Suppressor macrophage treated with lipopolysaccharide for 1 hour (primary cell): ENCODE measurements around the gene JHY.

Source experiments
- DNase-seq, 3 donors: peaks; one replicate each; pipeline ENCODE4 v3.0.0-alpha.2; 2020 to 2022

JHY gene

DNA sequence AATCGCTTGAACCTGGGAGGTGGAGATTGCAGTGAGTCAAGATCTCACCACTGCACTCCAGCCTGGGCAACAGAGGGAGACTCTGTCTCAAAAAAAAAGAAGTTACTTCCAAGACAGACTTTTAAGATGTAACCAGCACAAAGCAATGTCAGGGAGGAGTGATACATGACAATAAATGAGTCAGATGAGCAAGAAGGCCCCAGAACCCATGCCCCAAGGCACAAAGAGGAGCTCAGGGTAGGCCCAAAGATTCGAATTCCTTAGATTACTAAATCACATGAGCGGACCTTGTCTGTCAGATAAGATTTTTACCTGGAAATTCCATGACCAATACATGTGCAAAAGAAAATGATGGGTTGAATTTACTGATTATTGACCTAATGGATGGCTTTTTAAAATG lies 10.5 kb upstream of the JHY start:
- DNase-seq = no peak

GRCh38 chr11:122874991-122875390 lies 7.6 kb upstream of the JHY start:
- no peak for DNase-seq

GRCh38 chr11:122877732-122878131 lies 4.8 kb upstream of the JHY start:
- DNase-seq = peak in 1 of 3 donors; percentile 36

DNA sequence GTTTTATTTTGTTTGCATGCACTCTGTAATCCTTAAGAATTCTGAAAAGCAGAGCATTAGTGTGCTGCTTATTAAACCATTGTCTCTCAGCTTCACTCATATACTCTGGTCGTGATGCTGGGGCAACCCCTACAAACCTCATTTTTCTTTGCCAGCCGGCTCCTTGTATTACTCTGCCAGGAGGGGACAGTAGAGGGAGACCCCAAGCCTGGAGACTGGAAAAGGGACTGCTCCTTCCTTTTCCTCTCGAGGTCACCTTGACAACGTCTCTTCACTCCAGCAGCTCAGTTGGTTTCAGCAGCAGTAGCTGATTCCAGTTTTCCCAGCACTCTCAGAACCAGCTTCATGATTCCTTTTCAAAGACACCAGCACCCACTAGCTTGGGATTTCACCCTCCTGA lies 2.8 kb upstream of the JHY start:
- DNase-seq = no peak

DNA sequence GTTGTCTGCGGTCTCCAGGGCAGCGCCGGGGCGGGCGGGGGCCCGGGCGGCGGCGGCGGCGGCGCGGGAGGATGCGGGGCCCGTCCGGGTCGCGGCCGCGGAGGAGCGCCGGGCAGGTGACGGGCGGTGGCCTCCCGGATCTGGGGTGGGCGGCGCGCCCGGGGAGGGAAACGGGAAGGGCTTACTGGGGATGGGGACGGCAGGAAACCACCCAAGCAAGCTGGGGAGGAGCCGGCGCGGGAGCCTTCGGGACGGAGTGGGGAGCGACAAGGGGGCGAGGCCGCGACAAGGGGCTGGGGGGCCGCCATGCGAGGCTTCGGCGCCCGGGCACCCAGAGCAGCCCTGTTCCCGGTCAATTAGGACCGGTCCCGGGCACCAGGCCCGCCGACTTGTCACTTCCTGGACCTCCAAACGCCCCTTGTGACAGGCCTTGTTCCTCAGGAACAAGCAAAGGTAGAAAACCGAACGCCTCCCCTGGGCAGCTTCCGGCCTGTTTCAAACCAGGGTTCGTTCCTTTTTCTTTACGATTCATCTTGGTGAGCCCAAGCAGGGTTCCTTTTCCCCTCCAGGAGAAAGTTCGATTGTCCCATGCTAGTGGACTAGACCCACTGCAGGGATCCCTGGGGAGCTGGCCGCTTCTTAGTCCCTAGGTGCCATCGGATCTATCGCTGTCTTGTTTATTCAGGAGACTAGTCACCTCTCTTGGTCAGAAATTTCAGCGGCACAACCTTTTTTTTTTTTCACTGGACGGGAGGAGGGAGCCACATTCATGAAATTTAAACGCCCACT lies 492 bp downstream of the JHY start:
- peak; percentile 62 to 74 (median 67) for DNase-seq

DNA sequence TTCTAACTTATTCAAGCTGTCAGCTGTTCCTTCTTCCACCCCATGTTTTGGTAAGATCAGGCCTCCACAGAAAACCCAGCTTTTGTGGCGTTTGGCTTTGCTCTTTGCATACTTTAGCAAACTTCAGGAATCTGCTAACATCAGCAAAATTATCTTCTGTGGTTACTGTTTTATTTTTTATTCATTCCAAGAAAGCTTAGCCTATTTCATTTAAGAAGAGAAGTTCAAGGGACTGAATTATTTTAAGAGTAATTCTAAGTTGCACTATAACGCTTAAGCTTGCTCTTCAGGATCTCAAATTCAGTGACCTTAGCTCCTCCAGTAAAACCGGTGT lies 1.1 kb downstream of the JHY start:
- no peak for DNase-seq

- no peak for DNase-seq
These were observed 5.6 kb downstream of the JHY start for GRCh38 chr11:122888162-122888561.

GRCh38 chr11:122893131-122893530 lies 10.6 kb downstream of the JHY start:
- peak; percentile 4 to 39 (median 23) for DNase-seq

DNA sequence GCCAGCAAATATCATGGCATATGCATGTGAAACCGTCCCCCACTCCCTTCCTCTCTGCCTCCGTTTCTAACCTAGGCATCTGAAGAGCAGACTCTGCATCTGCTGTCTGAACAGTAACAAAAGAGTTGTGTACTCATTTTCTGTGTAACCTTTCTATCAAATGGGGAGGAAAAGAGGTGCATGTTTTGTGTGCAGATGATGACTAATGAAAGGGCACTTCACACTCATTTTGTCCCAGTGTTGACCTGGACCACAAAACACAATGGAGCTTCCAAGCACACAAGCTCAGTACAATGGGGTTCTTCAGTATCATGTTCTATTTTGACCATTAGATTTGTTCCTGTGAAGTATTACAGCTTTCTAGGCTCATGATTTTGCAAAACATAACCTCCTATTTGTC lies 13.0 kb downstream of the JHY start:
- no peak for DNase-seq

- DNase-seq = no peak
These were observed 15.1 kb downstream of the JHY start for GRCh38 chr11:122897606-122898210.

GRCh38 chr11:122898799-122899198 lies 16.2 kb downstream of the JHY start:
- DNase-seq = no peak

DNA sequence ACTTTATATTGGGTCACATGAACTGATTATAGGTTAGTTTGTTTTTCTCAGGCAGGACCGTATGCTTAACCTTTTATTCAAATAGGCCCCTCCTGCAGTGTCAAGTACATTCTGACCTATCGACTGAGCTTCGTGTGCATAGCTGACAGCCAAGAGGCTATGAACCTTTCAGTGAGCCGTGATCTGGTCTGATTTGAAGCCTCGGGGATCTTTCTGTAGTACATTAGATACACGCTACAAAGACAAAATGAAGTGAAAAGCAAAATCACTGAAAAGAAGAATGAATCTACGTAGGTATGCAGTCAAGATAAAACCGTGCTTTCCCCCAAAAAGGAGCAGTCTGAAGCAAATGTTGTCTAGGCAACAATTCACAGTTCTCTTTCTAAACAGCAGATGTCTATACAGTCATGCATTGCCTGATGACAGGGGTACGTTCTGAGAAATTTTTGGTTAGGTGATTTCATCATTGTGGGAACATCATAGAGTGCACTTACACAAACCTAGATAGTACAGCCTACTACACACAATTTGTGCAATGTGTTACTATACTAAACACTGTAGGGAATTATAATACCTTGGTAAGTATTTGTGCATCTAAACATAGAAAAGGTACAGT lies 18.1 kb downstream of the JHY start:
- peak in 2 of 3 donors; percentile 29 to 40 for DNase-seq

GRCh38 chr11:122902951-122903350 lies 20.4 kb downstream of the JHY start:
- DNase-seq = no peak

DNA sequence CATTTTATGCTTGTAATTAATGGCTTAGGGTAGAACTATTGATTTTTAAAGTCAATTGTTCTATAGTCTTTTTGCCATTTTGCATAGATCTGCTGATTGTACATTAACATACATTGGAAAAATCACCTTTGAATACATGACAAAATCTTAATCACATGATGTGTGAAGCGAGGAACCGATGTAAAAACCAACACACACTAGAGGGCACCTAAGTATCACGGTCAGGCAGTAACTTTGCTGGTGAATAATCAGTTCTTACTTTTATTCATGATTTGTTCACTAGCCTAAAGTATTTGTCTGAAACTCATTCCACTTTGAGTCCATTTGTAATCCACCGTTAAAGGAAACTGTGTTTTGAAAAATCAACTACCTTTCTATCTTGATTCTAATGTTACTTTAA lies 28.2 kb downstream of the JHY start:
- DNase-seq = peak; percentile 20 to 45 (median 37)

DNA sequence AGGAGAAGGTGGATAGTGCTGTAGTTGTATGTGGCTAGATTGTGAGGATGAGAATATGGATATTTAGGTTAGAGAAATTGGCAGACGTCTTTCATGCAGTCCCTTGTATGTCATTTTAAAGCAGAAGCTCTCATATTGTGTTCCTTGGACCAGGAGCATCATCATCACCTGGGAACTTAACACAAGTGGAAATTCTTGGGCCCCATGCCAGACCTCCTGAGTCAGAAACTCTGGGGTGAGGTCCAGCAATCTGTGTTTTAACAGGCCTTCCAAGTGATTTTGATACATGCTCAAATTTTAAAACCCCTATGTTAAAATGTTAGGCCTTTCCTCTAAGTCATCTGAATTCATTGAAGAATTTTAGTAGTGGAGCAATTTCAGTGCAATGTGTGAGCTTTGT lies 34.8 kb downstream of the JHY start:
- DNase-seq = no peak

DNA sequence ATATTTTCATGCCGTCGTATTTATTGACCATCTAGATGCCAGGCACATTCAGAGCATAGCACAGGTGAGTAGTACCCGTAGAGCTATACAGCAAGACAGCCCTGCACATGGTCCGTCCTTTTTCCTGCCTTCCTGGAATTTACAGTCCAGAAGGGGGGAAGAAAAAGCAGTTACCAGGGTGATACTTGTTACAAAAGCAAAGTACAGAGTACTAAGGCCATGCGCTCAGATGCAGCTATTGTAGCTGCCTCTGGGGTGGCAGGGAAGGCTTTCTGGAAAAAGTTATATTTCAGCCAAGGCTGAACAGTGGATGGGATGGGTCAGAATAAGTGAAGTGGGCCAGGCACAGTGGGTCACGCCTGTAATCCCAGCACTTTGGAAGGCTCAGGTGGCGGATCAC lies 36.2 kb downstream of the JHY start:
- DNase-seq = no peak

DNA sequence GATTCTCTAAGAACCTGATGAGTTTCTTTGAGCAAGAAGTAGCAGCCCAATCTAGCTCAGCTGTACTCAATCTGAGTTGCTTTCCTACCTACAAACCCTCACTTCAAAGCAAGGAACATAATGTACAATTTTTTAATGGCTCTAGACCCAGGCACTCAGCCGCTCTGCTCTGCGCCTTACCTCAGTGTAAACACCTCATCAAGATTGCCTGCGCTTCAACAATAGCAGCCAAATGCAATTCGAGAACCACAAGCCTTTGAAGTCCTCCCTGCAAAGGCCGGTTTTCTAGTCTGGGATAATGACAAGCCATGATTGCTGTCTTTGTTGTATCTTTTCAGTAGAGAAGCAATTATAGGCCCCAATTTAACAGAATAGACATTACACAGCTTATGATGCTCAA lies 38.0 kb downstream of the JHY start:
- DNase-seq = no peak

GRCh38 chr11:122922893-122923292 lies 40.3 kb downstream of the JHY start:
- DNase-seq = no peak

DNA sequence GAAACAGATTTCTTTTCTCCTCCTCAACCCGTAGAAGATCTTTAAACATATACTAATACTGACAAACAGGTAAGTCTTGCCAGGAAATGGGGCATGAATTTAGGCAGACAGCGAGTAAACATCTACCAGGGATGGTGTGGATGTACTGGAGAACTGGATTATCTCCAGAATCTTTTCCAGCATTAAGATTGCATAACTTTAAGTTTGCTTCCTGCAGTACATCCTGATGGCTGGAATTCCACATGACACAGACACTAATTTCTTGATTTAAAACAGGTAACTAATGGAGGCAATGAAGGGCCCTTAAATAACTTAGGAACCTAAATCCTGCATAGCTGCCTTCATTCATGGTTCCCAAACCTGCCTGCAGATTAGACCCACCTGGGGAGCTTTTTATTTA lies 40.7 kb downstream of the JHY start:
- DNase-seq = no peak

DNA sequence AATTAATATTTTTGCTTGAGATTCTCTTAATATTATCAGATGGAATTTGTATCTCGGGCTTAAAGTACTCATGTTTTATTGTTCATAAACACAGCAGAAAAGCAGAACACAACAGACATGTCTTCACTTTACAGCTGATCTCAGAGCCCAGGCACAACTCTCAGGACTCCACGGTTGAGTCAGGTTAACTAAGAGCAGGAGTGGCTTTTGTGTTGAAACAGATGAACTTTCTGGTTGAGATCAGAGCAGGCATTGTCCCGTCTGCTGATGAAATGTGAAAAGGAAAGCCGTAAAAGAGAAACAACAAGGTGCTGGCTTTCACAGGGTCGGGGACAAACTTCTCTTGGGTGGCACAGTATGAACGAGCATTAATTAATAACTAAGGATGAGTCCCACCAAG lies 49.0 kb downstream of the JHY start:
- no peak for DNase-seq

GRCh38 chr11:122933416-122933815 lies 50.9 kb downstream of the JHY start:
- peak in 2 of 3 donors; percentile 45 to 48 for DNase-seq

DNA sequence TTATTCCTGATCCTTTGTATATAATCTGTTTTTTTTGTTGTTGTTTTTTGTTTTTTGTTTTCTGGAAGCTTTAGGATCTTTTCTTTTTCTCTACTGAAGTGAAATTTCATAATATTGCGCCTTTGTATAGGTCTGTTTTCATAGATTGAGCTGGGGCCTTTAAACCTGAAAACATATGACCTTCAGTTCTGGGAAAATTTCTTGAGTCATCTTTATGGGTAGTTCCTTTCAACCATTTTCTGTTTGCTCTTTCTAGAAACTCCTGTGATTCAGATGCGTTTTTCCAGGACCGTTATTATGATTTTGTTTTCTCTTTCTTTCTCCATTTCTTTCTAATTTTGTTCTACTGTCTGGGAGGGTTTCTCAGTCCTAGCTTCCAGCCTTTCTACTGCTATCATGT lies 55.4 kb downstream of the JHY start:
- peak; percentile 12 to 65 (median 41) for DNase-seq

GRCh38 chr11:122938557-122938956 lies 56.0 kb downstream of the JHY start:
- no peak for DNase-seq

DNA sequence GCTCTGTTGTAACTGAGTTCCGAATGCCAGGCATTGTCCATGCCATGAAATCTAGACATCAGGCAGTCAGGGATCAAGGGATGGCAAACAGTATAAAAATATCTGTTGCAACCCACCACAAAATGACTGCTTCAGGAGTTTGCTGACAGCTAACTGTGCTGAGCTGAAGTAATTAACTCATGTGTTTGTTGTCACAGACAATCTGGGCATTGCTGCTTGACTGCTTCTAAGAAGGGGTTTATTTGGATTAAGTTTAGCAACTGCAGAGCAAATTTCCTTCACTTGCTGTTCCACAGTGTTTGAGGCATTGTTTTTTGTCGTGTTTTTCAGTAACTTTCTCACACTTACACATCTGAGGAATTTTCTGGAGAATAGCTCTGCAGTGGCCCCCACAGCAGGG lies 68.7 kb downstream of the JHY start:
- DNase-seq = no peak
